ENCODE data around the gene CIZ1.
"Not testable (repeated sequence)": the region's sequence is repeated elsewhere in the genome, so short reads cannot be mapped to it uniquely, and the experiment has no call there.

CIZ1 gene

DNA sequence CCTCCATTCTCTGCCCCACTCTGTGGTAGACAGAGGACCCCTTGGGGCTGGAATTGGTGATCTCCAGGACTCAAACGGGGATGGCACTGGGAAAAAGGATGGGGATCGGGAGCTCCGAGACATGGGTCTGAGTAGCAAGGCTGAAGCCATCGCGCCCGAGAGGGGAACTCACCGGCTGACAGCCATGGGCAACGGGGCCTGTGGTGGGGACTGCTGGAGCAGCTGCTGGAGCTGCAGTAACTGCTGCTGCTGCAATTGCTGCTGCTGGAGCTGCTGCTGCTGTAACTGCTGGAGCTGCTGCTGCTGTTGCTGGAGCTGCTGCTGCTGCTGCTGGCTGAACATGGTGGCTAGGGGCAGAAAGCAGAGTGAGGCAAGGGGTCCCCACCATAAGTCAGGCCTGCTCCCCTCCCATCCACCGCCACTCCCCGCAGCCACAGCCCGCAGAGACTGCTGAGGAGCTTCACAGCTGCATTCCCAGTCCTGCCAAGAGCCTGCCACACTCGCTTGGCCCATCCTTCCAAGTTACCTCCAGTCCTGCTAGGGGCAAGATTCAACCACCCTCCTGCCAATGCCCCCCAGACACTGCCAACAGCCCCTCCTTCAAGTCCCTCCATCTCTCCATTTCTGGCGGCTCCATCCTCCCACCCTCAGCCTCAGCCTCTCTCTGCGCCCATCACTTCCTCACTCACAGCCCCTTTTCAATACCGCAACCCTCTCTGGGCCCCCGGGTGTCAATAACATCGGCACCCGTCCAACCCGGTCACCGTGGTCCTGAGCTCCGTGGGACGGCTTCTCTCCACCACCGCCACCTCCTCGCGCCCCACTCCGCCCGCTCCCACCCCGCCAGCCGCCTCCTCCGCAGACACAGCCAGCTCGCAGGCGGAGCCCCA lies 611 bp downstream of the CIZ1 start:
- no peak for FAIRE-seq

GRCh38 chr9:128190013-128190412 lies 1.4 kb downstream of the CIZ1 start:
- FAIRE-seq, result no peak

- no peak for FAIRE-seq
Observed at GRCh38 chr9:128188209-128188608, 3.2 kb downstream of the CIZ1 start.

- no peak for FAIRE-seq
Observed at GRCh38 chr9:128187361-128187760, 4.0 kb downstream of the CIZ1 start.

DNA sequence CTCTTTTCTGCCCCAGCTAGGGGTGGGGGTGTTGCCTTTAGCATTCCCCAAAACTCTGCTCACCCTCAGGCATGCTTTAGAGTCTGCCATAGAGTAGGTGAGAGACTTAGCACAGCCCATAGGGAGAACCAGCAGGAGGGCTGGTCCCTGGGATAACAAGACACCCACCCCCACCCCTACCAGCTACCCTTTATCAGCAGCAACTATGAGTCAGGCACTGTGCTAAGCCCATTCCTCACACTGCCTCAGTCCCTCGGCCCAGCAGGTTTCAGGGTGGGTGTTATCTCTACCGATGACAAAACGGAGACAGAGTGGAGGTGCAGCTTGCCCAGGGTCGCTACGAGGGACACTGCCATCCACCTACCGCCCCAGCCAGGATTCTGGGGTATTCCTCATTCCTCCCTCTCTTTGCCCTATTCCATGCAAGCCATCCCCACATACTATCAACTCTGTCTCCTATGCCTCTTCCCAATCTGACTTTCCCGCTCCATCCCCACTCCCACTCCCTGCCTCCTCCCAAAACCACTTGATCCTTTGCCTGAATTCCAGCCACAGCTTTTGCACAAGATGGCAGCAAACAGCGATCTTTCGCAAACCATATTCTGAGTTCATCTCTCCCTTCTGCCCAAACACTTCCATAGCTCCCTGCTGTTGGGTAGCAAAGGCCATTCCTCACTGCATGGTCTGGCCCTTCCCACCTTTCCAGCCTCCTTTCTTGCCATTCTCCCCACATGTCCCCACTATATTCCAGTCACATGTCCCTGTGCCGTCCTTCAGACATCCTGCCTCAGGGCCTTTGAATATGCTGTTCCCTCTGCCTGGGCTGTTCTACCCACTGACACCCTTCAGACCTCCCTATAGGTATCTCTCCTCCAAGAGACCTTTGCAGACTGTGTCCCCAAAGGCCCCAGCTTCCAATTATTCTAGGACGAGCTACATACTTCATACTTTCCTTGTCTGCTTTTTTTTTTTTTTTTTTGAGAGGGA lies 5.1 kb downstream of the CIZ1 start:
- FAIRE-seq, result no peak

DNA sequence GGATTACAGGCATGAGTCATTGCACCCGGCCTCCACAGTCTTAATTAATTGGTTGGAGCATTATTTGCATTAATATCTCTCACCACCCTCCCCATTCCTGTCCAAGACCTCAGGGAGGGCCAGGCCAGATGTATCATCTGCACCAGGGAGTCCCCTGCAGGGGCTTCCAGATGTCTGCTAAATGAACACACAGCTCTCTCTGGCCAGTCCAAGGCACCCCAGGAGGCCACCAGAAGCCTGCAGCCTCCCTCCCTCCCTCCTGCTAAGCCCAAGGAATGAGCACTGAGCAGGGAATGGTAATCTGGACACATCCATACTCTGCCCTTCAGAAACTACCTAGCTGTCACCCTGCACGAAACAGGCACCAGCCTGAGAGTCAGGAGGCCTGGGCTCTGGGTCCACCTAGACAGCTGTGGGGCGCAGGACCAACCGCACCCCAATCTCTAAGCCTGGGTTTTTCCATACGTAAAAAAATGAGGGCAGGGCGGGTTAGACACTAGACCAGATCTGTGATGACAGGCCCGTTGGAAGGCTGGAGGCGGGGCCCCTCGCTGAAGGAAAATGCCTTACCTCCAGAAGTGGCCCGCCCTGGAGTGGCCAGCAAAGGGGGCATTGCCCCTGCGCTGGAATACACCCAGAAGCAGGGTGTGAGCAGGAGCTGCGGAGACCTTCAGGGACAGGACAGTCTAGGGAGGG lies 8.3 kb downstream of the CIZ1 start:
- no peak for FAIRE-seq

DNA sequence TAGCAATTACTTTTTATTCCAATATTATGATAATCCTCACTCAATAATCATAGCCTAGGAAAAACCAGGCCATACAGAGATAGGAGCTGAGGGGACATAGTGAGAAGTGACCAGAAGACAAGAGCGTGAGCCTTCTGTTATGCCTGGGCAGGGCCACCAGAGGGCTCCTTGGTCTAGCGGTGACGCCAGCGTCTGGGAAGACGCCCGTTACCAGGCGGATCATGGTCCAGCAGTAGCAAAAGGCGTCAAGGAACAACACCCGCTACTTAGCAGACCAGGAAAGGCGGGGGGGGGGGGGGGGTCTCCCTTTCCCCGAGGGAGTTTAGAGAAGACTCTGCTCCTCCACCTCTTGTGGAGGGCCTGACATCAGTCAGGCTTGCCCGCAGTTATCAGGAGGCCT lies 9.9 kb downstream of the CIZ1 start:
- not testable (repeated sequence) for FAIRE-seq

DNA sequence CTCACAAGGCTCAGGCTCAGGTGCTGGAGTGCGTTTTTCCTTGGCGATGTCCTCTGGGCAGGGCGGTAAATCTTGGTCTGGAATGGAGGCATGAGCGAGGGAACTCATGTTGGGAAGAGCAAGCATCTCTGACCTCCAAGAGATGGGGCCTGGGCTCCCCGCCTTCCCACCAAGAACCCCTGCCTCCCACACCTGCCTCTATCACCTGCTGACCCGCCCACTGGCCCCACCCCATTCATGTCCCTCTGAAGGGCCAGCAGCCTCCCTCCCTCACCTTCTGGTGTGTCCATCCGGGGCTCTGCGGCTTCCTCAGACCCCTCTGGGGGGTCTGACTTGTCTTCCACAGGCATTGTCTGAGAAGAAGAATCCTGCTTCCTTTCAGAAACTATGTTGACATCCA lies 10.9 kb downstream of the CIZ1 start:
- no peak for FAIRE-seq

- FAIRE-seq, result no peak
Observed at GRCh38 chr9:128180001-128180400, 11.4 kb downstream of the CIZ1 start.

GRCh38 chr9:128178806-128179431 lies 12.5 kb downstream of the CIZ1 start:
- no peak for FAIRE-seq

DNA sequence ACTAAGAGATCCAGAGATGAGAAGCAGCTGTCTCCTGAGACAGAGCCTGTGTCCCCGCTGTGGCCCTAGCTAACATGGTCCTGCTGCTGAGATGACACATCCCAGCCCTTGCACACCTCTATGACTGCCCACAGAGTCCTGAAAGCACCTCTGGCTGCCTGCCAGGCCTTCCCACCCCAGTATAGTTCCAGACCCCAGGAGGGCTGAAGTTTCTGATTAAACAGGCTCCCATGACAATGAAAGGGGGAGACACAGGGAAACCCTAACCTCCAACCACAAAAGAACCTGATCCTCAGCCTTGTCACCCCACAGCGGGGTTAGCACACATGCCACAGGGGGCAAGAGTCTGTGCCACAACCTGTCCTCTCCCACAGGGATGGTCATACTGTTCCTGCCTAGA lies 15.6 kb downstream of the CIZ1 start:
- FAIRE-seq, result no peak

- FAIRE-seq, result no peak
Observed at GRCh38 chr9:128175102-128175563, 16.2 kb downstream of the CIZ1 start.

GRCh38 chr9:128174062-128174461 lies 17.3 kb downstream of the CIZ1 start:
- no peak for FAIRE-seq

DNA sequence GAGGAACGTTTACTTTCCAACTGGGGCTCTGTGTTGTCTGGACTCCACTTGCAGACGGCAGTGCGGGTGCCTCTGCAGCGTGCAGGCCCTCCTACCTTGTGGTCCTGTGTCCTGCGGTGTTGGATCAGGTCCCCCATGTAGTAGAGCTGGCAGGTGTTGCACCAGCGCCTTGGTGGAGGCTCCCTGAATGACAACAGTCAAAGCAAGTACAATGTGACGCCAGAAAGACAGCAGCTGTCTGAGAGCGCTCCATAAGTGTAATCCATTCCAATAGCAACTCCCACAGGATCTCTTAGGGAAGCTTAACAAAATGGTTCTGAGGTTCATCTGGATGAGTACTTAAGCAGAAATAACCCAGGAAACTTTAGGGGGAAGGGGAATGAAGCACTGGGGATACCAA lies 21.4 kb downstream of the CIZ1 start:
- no peak for FAIRE-seq

- no peak for FAIRE-seq
Observed at GRCh38 chr9:128169492-128169891, 21.9 kb downstream of the CIZ1 start.

- FAIRE-seq, result no peak
Observed at GRCh38 chr9:128168731-128169308, 22.6 kb downstream of the CIZ1 start.

DNA sequence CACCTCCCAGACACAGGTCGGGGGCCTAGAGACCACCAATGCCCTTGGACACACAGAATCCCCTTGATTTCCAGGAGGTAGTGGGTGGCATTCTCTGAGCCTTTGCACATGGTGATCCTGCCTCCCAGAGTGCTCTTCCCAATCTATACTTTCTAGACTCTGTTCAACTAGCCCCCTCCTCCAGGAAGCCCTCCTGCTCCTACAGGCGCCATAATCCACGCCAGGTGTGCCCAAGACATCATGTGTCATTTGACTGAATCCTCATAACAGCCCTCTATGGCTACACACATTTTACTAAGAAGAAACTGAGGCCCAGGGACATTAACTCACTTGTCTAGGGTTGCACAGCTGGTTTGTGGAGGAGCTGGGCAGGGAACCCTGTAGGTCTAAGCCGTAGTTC lies 24.2 kb downstream of the CIZ1 start:
- no peak for FAIRE-seq

DNA sequence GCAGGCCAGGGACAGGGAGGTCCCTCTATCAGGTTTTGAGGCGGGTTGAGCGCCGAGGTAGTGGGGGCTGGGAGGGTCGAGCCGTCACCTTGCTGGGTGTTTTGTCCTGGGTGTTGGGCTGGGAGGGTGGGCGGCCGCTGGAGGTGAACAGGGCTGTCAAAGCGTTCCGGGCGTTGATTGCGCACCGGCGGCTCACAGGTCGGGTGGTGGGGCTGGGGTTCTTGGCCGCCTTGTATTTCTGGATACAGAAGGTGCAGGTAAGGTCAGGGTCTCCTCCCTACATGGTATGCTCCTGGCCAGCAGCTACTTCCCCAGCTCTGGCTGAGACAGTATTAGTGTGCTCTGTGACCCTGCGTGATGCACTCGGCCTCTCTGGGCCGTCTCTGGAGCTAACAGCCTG lies 25.2 kb downstream of the CIZ1 start:
- no peak for FAIRE-seq

DNA sequence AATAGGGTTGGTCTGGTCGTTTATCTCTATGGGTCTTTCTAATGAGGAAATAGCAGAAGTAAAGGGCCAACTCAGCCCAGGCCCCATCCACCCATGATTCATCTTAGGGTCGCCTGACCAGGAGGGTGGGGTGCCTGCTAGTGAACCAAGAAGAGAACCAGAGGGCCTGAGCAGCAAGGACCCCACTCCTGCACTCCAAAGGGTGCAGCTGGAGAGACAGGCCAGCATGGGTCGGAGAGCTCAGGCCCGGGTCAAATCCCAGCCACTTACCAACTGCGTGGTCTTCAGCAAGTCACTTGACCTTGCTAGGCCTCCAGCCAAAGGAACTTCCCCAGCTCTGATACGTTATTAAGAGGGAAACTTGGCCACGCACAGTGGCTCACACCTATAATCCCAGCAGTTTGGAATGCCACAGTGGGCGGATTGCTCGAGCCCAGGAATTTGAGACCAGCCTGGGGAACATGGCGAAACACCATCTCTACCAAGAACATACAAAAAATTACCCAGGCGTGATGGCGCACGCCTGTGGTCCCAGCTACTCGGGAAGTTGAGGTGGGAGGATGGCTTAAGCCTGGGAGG lies 27.0 kb downstream of the CIZ1 start:
- FAIRE-seq, result no peak

DNA sequence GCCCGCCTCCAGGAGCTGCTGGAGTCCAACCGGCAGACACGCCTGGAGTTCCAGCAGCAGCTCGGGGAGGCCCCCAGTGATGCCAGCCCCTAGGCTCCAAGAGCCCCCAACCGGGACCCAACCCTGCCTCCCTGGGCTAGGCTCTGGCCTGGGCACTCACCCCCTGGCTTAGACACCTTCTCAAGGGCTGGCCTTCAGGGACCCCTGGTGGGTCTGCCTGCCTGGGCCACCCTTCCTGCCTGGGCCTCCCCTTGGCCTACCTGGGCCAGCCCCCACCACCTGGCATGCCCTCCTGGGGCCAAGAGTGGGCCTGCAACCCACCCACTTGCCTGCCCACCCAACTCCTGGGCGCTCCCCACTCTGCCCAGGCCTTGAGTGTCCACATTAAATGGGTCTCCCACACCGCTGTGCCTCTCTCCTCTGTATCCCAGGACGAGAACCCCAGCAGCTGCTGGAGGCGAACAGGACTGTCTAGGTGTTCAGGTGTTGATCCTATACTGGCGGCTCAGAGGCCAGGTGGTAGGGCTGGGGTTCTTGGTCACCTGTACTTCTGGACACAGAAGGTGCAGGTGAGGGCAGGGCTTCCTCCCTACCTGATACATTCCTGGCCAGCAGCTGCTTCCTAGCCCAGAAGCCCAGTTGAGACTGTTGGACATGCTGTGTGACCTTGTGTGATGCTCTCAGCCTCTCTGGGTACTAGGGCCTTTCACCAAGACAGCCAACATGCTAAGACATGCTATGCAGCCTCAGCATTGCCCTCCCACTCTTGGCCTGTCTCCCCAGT lies 27.7 kb downstream of the CIZ1 start:
- FAIRE-seq, result no peak

GRCh38 chr9:128163027-128163515 lies 28.3 kb downstream of the CIZ1 start:
- no peak for FAIRE-seq

Data from G401.6 (cell line).